HuH-7 (cell line): ENCODE measurements around the gene LPP.

Source experiments
- DNase-seq: peaks from one replicate; pipeline ENCODE4 v3.0.0; 2011; ENCODE audit warnings: low spot score

LPP gene

DNA sequence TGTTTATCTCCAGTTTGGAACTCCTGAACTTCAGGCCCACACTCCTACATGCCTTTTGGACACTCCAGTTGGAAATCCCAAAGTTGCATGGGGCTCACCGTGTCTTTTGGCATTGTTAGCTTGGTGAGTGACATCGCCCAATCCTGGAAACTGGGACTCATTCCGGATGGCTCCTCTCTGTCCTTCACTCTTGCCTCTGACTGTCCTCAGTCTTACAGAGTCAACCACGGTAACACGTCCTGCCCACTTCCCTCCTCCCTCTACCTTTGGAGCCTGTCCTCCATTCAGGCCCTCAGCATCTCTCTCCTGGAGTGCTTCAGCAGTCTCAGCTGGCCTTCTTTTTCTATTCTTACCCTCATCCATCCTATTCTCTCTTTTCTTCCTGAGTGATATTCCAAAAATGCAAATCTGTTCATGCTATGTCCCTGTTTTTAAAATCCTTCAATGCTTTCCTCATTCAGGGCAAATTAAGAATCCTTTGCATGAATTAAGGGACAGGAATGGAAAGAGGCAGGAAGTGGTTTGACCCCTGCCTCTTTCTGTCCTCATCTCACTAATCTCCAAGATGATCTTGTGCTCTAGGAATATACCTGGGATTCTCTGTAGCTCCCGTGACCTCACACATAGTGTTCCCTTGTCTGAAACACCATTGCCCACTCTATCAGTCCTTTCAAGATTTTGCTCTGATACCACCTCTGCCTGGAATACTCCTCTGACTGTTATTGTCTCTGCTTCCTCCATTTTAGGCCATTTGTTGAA lies 42.5 kb downstream of the LPP start:
- no peak for DNase-seq

DNA sequence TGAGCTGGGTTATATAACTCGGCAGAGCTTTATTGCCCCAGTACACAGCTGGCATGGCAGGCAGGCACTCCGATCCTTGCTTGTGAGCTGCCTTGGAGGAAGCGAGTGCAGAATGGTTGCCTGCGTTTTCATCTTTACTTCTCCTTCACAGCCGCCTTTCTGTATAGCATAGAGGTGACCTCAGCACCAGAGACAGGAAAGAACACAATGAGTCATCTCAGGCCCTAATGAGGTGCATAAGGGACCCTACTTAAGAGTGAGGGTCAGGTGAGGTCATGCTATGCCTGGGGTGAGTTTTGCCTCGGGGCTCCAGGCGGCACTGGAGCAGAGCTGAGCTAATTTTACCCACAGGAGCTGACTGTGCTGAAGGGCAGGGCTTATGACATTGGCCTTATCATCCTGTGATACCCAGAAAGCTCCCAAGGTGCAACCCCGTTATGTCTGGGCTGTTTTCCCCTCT lies 43.5 kb downstream of the LPP start:
- DNase-seq: no peak

DNA sequence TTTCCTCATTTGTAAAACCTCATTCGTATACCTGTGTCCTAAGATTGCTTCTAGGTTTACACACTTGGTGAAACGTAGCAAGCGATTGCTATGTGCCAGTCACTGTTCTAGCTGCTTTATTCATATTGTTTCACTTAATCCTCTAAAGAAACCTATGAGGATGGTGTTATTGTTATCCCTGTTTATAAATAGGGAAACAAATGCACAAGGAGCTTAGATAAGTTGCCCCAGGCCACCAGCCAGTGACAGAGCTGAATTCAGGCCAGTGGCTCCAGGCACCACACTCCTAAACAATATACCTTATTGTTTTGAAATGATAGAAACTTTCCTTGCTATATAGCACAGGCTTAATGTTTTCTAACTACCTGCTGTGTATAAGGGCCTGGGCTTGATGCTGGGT lies 44.0 kb downstream of the LPP start:
- DNase-seq: no peak

DNA sequence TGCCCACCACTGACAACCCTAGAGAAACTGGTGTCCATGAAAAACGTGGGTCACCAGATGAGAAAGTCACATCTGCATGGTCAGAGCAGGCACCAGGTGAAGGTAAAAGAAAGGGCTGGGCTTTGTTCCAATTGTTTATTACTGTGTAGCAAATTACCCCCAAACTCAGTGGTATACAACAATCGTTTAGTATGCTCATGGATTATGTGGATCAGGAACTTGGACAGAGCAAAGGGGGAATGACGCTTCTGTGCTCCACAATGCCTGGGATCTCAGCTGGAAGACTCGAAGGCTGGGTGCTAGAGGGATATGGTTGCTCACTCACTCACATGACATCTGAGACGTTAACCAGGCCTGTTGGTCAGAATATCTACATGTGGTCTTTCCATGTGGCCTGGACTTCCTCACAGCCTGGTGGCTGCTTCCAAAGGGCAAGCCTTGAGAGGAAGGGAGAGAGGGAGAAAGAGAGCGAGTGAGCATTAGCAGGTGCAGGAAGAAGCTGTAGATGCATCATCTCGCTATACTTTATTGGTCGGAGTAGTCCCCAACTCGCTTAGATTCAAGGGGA lies 44.9 kb downstream of the LPP start:
- no peak for DNase-seq

DNA sequence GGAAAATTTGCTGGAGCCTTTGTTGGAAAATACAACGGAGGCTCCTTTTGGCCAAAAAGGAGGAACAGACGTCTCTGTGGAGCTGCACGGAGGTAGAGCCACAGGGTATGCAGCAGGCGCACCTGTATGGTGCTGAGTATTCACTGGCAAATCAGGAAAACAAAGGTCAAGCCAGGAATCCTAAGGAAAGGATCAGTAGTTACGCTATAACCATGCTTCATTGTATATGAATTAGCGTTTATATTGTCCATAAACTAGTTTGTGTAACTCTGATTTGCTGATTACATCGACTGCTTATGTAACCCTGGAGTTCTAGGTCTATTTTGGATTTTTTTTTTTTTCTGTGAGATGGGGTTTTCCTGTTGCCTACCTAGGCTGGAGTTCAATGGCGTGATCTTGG lies 45.4 kb downstream of the LPP start:
- no peak for DNase-seq

DNA sequence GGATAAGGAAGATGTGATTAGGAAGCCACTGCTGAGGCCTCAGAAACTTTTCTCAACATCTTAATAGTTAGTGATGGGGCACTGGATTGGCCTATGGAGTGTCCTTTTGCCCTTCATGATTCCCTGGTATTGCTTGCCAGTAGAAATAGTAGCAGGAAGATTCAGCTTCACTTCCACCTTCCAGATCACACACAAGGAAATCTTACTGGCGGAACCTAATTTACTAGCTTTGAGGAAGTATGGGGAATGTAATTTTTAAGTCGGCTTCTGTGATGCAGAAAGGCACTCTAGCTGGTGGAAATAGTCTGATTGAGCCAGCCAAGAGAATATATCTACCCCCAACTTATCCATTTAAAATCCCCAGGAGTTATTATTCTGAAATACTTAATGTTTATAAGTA lies 46.5 kb downstream of the LPP start:
- DNase-seq: no peak

DNA sequence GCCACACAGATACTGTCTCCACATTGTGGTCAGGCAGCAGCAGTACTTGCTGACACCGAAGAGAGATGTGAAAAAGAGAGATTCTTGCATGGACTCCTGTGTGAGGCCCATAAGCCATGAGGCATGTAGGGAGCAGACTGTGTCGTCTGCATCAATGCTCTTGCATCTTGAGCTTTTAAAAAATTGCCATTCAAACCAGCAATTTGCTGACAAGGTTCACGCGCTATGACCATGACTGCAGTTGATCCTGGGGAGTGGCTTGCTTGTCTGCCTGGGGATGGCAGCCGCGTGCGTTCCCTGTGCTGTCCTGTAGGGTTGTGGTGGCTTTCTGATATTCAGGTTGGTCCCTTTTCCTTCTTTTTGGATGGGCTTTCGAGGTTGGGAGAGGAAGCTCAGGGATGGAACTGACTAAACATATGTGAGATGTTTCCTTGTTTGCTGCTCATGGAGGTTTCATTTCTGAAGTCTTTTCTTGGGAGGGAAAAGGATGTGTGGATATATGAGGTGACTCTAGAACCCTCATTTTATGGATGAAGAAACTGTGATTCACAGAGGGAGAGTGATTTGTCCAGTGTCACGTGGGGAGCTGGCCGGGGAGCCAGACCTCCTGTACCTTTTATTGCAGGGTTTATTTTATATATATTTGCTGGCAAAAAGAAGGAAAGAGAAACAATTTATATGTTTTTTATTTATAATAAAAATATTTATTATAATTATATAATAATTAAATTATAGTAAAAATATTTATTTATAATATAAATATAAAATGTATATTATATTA lies 48.6 kb downstream of the LPP start:
- peak; percentile 43 for DNase-seq

DNA sequence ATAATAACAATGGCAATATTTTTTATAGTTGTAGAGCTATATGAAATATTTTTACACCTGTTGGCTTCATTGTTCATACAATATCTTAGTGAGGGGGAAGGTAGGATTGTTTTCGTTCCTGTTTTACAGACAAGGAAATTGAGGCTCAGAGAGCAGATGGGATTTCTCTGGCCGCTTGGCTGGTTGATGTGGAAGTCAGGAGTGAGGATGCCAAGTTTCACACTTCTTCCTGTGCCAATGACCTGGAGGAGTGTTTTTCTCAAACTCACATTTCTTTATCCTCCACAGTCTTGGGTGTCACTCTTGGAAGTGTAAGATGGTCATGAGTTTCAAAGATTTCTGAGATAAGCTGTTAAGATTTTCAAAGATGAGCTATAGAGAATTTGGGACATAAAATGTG lies 50.6 kb downstream of the LPP start:
- no peak for DNase-seq

DNA sequence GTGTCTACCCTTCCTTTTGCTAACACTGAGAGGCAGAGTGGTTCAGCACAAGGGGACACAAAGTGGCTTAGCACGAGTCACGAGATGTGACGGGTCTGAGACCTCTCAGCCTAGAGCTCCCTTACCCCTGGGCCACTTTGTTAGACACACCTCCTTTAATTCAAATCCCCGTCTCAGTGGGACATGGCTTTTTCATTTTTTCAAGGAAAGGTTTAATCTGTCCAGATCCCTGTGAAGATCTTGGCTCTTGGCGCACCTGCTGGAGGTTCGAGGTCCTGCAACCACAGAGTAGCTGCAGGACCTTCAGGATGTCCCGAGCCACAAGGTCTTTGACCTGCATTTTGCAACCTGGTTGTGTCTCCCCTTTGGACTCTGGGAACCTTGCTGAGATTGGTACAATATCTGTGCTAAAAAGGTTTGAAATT lies 52.0 kb downstream of the LPP start:
- peak; percentile 57 for DNase-seq

DNA sequence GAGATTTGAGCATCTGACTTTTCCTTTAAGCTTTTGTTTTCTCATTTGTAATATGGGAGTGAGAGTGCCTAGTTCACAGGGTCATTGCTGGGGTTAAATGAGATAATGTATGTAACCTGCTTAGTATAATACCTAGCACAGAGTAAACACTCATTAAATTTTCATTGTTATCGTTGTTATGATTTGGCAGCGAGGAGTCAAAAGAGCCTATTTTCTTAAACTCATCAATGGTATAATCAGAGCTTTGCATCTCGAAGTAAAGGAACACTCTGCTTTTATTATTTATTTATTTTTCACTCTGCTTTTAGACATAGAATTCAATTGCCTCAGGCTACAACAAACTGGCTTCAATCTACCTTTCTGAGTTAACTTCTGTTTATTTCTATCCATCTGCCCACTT lies 52.8 kb downstream of the LPP start:
- DNase-seq: no peak

DNA sequence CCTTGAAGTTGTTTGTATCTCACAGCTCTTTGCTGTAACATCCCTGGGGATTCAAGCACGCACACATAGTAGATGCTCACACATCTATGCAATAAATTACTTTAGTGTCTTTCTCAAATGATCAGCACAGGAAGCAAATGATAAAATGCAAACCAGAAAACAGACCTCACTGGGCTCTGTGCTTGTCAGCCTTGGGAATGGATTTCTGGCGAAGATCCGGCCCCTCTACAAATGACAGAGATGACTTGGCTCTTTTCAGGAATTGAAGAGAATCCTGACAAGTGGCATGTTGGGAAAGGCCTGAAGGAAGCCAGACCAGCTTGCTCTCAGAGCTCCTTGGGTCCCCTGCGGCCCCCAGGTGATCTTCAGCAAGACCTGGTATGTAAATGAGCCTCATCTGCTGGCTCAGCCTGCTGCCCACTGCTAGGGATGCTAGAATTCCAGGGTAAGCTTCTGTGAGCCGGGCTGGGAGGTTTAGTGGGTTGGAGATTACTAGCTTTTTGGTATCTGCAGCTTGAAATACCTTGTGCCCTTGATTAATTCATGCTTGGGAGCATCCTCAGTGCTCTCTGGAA lies 54.1 kb downstream of the LPP start:
- DNase-seq: no peak

DNA sequence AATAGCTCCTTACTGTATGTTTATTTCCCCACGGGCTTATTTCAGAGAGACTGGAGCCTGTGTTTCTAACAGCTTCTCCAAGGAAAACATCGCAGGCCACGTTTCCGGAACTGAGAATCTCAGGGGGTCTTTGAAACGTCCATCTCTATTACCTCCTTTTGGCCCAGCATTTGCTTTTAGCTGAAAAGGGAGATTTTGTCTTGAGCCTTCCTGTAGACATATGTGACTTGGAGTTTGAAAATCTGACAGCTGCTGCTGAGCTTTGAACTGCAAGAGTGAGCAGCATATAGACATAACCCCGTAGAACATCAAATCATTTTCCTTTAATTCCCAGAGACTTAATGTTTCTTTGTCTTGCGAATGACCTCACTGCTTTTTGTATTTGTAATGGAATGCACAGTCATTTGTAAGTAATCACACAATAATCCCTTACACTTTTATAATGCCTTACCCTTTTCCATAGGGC lies 54.6 kb downstream of the LPP start:
- DNase-seq: no peak

DNA sequence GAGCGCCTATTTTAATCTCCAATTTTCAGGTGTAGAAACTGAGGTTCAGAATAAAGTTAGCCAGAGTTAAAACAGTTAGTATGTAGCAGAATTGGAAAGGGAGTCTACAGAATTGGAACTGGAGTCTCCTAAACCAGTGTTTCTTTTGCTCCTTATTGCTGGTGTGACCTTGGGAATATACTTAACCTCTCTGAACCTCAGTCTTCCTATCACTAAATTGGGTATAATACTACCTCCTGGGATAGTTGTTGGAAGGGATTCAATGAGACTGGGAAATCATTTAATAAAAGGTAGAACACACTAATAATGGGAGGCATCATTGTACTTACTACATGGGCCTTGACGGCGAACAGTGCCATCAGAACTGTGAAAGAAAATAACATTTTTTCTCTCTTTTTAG lies 55.1 kb downstream of the LPP start:
- DNase-seq: no peak

DNA sequence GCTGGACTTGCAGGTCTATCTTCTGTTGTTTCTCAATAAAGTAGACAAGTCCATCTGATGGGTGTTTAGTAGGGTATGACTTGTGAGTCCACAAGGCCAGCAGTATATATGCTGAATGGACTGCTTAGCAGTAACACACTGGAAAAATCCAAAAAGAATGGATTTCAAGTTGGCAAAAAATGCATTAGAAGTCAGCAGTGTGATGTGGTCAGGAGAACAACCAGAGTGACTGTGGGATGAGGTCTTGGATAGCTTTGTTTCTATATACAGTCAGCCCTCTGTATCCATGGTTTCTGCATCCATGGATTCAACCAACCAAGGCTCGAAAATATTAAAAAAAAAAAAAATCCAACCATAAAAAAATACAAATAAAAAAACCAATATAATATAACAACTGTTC lies 55.8 kb downstream of the LPP start:
- DNase-seq: no peak

DNA sequence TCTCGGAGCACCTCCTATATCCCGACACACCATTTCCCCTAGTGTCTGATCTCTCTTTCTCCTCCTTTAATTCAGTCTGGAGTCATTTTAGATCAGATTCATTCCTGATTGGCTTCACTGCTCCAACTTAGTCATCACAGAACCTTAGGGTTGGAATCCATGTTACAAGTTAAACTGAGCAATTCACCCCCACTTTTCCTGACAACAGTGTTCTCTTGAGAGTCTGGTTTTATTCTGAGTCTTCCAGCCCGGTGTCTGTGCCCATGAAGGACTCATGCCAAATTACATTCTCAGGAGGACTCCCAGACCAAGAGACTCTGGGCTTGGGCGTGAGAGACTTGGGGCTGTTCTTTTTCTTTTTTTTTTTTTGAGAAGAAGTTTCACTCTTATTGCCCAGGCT lies 57.5 kb downstream of the LPP start:
- DNase-seq: no peak

DNA sequence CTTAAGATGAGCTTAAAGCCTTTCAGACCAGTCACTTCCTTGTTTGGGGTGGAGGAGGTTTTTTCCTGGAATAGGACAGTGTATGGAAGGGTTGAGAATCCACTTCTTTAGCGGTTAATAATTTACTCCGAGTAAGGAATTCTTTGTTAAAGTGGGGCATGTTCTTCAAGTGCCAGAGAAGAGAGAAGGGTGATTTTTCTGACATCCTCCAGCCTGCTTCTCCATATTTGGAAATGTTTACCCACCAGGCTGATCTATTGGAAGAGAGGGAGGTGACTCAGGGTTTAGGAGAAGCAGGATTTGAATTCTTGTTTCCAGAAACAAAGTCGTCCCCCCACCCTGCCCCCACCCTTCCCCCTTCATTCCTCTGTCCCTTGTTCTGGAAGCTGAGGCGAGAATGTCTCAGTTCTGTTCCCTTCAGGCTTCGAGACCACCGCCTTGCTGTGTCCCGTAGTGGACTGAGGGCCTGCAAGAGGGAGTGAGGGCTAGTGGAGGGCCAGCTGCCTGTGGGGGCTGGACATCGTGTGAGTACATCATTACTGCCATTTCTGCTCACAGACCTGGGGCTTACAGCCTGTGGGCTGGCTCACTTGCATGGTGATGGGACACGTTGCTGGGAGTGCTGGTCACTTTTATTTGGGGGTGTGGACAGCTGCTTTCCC lies 58.5 kb downstream of the LPP start:
- peak; percentile 5 for DNase-seq

DNA sequence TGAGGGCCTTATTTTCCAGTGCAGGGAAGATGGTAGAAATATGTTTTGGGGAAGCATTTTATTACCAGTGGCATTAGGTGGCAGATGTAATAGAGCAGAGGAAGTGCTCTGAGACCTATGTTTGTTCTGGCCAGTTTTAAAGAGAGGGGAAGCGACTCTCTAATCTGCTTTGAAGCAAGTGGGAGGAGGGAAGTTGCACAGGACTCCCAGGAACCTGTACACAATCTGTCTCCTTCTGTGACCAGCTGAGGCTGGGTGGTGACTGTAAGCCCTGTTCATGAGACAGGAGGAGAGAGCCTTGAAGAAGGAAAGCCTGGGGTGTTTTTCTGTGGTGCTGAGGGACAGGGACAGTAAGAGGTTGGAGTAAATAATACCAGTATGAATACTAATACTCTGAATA lies 60.5 kb downstream of the LPP start:
- DNase-seq: no peak

DNA sequence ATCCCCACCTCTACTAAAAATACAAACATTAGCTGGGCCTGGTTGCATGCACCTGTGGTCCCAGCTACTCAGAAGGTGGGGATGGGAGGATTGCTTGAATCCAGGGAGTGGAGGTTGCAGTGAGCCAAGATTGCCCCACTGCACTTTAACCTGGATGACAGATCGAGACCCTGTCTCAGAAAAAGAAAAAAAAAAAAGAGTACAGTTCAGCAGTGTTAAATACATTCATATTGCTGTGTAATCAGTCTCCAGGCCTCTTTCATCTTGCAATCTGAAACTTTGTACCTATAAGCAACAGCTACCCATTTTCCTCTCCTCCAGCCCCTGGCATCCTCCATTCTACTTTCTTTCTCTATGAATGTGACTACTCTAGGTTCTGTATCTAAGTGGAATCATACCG lies 61.2 kb downstream of the LPP start:
- no peak for DNase-seq

DNA sequence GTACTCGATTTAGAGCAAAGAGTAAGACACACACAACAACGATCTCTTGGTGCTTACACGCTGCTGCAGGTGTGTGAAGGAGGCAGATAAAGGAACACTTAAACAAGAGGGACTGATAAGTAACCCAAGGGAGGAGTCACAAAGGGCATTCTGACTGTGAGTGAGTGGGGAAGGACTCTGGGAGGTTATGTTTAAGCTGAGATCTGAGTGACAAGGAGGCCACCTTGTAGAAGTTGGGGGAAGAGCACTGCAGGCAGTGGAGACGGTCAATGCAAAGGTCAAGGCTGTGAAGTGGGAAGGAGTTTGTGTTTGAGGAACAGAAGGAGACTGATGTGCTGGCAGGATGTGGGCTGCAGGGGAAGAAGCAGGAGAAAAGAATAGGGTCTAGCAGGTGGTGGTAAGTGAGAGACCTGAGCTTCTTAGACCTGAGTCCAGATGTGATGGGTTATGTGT lies 63.1 kb downstream of the LPP start:
- no peak for DNase-seq

DNA sequence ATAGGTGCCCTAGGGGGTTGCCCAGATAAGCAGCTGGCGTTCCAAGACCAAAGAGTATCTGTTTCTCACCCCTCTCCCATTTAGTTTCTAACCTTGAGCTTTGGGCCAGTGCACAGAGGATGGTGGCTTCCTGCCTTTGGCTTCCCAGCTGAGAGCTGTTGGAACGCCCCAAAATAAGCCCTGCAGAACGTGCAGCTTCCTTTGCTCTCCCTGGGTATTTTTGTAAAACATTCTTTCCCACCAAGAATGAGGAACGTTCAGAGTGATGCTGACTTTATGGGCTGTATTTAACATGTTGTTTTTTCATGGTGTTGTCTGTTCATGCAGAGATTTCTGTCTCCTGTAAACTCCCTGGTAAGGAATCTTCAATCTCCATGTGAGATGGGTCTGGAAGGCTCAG lies 63.8 kb downstream of the LPP start:
- DNase-seq: no peak

DNA sequence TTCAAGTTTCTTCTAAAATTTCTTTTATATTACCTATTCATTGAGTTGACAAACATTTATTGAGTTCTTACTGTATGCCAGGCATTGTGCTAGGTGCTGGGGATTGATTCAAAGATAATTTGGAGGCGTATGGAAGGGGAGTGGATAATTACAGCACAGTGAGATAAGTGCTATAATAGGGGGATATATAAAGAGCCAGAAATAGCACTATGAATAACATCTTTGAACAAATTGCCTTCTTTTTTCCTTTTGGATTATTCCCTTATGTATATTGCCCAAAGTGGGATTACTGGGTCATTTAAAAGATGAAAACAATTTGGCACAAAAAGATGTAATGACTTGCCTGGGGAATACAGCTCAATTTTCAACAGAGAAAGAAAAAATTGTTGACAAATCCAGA lies 64.6 kb downstream of the LPP start:
- DNase-seq: no peak

DNA sequence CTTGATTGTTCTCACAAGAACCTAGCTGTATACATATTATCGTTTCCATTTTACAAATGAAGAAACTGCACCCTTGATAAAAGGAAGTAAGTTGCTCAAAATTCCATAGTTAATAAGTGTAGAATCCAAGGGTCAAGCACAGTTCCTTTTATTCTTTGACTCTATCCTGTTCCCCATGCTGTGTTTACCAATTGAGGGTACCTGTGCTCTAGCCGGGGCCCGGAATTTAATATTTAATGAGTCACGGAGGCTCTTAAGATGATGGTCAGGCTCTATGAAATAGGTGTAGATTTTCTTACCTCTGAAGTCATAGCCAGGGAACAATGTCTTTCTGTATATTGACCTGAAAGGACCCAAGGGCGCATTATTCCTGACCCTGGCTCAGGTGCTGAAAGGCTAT lies 65.2 kb downstream of the LPP start:
- no peak for DNase-seq
